Activated gamma-delta T cell treated with Interleukin-2 at 50 U/mL for 16 hours (primary cell): ENCODE measurements around the gene OR2V1.
"Not testable (repeated sequence)": the region's sequence is repeated elsewhere in the genome, so short reads cannot be mapped to it uniquely, and the experiment has no call there.

Source experiments
- DNase-seq: peaks from one replicate; pipeline ENCODE4 v3.0.0-alpha.2; 2020

Gene OR2V1

GRCh38 chr5:181127907-181128626, 2.9 kb downstream of the OR2V1 start:
- DNase-seq = no peak

- DNase-seq = no peak
These were observed 3.5 kb downstream of the OR2V1 start for GRCh38 chr5:181127456-181127855.

GRCh38 chr5:181126841-181127240, 4.1 kb downstream of the OR2V1 start:
- no peak for DNase-seq

- no peak for DNase-seq
These were observed 6.4 kb downstream of the OR2V1 start for GRCh38 chr5:181124526-181124925.

GRCh38 chr5:181121675-181122561, 9.1 kb downstream of the OR2V1 start:
- DNase-seq = no peak

GRCh38 chr5:181120761-181121160, 10.2 kb downstream of the OR2V1 start:
- DNase-seq = no peak

GRCh38 chr5:181120306-181120705, 10.7 kb downstream of the OR2V1 start:
- DNase-seq = no peak

- no peak for DNase-seq
These were observed 11.9 kb downstream of the OR2V1 start for GRCh38 chr5:181119105-181119504.

- DNase-seq = no peak
These were observed 12.6 kb downstream of the OR2V1 start for GRCh38 chr5:181118369-181118768.

- DNase-seq = no peak
These were observed 15.9 kb downstream of the OR2V1 start for GRCh38 chr5:181114844-181115778.

GRCh38 chr5:181114284-181114843, 16.6 kb downstream of the OR2V1 start:
- no peak for DNase-seq

- not testable (repeated sequence) for DNase-seq
These were observed 17.4 kb downstream of the OR2V1 start for GRCh38 chr5:181113572-181113971.

- DNase-seq = no peak
These were observed 18.5 kb downstream of the OR2V1 start for GRCh38 chr5:181112476-181112875.

- no peak for DNase-seq
These were observed 20.0 kb downstream of the OR2V1 start for GRCh38 chr5:181111010-181111409.

- no peak for DNase-seq
These were observed 21.4 kb downstream of the OR2V1 start for GRCh38 chr5:181109489-181110013.

- DNase-seq = no peak
These were observed 22.3 kb downstream of the OR2V1 start for GRCh38 chr5:181108578-181109165.

- no peak for DNase-seq
These were observed 23.3 kb downstream of the OR2V1 start for GRCh38 chr5:181107699-181108098.

GRCh38 chr5:181105391-181106025, 25.5 kb downstream of the OR2V1 start:
- no peak for DNase-seq

GRCh38 chr5:181104606-181105390, 26.2 kb downstream of the OR2V1 start:
- DNase-seq = not testable (repeated sequence)

GRCh38 chr5:181104259-181104568, 26.8 kb downstream of the OR2V1 start:
- not testable (repeated sequence) for DNase-seq
